ENCODE data around the gene ADSL.

Gene ADSL

DNA sequence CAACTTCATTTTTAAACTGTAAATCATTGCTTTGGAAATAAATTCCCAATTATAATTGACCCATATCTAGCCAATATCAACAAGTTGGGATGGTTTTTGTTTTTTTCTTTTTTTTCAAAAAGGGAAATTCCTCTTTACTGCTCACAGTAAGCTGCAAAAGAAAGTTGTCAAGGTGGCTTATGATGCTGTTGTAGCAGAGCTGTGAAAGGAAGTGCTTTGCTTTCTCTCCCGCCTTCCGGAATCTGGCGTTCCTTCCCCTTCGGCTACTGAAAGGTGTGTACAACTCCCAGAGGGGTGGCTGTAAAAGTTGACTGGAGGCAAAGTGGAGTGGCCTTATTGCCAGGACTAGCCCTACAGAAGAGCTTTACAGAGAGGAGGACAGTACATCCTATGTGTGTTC lies 16.2 kb upstream of the ADSL start:
- no peak for ATAC-seq
- TF ChIP-seq RARB (CRISPR knock-in tag; IDR thresholded peaks at IDR 0.05) = no peak
- no peak for TF ChIP-seq ARNTL (CRISPR knock-in tag; IDR thresholded peaks at IDR 0.05; ENCODE audit: borderline replicate concordance, low read depth)
- TF ChIP-seq OSR1 (CRISPR knock-in tag; IDR thresholded peaks at IDR 0.05) = no peak
- no peak for TF ChIP-seq ISL1 (CRISPR knock-in tag; IDR thresholded peaks at IDR 0.05)

DNA sequence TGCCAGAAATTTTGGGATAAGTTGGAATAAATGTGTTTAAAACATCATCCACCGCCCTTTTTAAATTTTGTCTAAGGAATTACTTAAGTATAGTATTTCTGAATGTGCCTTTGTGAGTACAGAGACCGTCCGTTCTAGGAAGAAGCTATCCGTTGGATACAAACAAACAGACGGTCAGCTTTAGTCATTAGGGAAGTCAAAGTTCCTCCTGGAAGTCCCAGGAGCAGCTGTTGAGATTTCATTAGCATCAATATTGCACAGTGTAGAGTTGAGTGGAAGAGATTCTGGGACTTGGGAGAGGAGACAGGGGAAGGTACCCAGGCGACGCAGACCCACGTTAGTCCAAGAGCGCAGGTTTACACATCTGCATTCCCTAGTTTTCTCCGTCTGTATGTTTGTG lies 15.7 kb upstream of the ADSL start:
- ATAC-seq = no peak

DNA sequence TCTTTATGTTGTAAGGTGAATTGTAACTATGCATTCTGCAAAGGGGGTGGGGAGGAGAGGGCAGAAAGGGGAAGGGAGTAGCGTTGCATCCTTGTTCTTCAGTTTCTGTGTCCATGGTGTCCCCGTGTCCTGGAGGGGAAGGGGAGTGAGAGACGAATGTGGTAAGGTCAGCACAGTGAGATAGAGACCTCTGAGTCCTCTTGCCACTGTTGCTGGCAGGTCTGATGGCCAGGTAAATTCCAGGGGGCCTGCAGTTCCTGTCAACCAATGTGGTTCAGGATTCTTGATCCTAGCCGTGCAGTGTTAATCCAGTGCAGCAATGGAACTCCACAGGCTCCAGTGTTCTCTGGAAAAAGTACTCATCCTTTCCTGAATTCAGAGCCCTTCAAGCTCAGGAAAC lies 14.6 kb upstream of the ADSL start:
- TF ChIP-seq ZFP3 (CRISPR knock-in tag; IDR thresholded peaks at IDR 0.05) (no peak), ZNF8 (CRISPR knock-in tag; IDR thresholded peaks at IDR 0.05) (no peak), PPARA (CRISPR knock-in tag; IDR thresholded peaks at IDR 0.05; ENCODE audit: borderline replicate concordance) (no peak), RARB (CRISPR knock-in tag; IDR thresholded peaks at IDR 0.05) (no peak), BACH2 (CRISPR knock-in tag; IDR thresholded peaks at IDR 0.05; ENCODE audit: borderline replicate concordance) (no peak), TCF4 (CRISPR knock-in tag; IDR thresholded peaks at IDR 0.05; ENCODE audit: borderline replicate concordance) (no peak), CSDC2 (CRISPR knock-in tag; IDR thresholded peaks at IDR 0.05) (no peak), ZFP30 (CRISPR knock-in tag; IDR thresholded peaks at IDR 0.05) (no peak), ZC3H10 (CRISPR knock-in tag; IDR thresholded peaks at IDR 0.05) (no peak), ZNF565 (CRISPR knock-in tag; conservative IDR thresholded peaks at IDR 0.05; ENCODE audit: low read depth) (no peak), ISL1 (CRISPR knock-in tag; IDR thresholded peaks at IDR 0.05) (no peak)
- TF ChIP-seq, protein P1, sequence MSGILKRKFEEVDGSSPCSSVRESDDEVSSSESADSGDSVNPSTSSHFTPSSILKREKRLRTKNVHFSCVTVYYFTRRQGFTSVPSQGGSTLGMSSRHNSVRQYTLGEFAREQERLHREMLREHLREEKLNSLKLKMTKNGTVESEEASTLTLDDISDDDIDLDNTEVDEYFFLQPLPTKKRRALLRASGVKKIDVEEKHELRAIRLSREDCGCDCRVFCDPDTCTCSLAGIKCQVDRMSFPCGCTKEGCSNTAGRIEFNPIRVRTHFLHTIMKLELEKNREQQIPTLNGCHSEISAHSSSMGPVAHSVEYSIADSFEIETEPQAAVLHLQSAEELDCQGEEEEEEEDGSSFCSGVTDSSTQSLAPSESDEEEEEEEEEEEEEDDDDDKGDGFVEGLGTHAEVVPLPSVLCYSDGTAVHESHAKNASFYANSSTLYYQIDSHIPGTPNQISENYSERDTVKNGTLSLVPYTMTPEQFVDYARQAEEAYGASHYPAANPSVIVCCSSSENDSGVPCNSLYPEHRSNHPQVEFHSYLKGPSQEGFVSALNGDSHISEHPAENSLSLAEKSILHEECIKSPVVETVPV (CRISPR knock-in tag; IDR thresholded peaks at IDR 0.05) = no peak
- TF ChIP-seq, protein P2, sequence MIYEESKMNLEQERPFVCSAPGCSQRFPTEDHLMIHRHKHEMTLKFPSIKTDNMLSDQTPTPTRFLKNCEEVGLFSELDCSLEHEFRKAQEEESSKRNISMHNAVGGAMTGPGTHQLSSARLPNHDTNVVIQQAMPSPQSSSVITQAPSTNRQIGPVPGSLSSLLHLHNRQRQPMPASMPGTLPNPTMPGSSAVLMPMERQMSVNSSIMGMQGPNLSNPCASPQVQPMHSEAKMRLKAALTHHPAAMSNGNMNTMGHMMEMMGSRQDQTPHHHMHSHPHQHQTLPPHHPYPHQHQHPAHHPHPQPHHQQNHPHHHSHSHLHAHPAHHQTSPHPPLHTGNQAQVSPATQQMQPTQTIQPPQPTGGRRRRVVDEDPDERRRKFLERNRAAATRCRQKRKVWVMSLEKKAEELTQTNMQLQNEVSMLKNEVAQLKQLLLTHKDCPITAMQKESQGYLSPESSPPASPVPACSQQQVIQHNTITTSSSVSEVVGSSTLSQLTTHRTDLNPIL (CRISPR knock-in tag; IDR thresholded peaks at IDR 0.05; ENCODE audit: low read depth) = no peak
- TF ChIP-seq, protein P3, sequence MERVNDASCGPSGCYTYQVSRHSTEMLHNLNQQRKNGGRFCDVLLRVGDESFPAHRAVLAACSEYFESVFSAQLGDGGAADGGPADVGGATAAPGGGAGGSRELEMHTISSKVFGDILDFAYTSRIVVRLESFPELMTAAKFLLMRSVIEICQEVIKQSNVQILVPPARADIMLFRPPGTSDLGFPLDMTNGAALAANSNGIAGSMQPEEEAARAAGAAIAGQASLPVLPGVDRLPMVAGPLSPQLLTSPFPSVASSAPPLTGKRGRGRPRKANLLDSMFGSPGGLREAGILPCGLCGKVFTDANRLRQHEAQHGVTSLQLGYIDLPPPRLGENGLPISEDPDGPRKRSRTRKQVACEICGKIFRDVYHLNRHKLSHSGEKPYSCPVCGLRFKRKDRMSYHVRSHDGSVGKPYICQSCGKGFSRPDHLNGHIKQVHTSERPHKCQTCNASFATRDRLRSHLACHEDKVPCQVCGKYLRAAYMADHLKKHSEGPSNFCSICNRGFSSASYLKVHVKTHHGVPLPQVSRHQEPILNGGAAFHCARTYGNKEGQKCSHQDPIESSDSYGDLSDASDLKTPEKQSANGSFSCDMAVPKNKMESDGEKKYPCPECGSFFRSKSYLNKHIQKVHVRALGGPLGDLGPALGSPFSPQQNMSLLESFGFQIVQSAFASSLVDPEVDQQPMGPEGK (CRISPR knock-in tag; IDR thresholded peaks at IDR 0.05; ENCODE audit: borderline replicate concordance) = no peak
- ATAC-seq = no peak

More for the DNA sequence above, 15.7 kb upstream of the ADSL start:
- TF ChIP-seq, protein P1 (CRISPR knock-in tag; IDR thresholded peaks at IDR 0.05) = no peak
- TF ChIP-seq ZFP30 (CRISPR knock-in tag; IDR thresholded peaks at IDR 0.05) = no peak
- no peak for TF ChIP-seq PPARA (CRISPR knock-in tag; IDR thresholded peaks at IDR 0.05; ENCODE audit: borderline replicate concordance)
- TF ChIP-seq TCF4 (CRISPR knock-in tag; IDR thresholded peaks at IDR 0.05; ENCODE audit: borderline replicate concordance) = no peak
- no peak for TF ChIP-seq ARNTL (CRISPR knock-in tag; IDR thresholded peaks at IDR 0.05; ENCODE audit: borderline replicate concordance, low read depth)
- no peak for TF ChIP-seq OSR1 (CRISPR knock-in tag; IDR thresholded peaks at IDR 0.05)
- TF ChIP-seq, protein P2 (CRISPR knock-in tag; IDR thresholded peaks at IDR 0.05; ENCODE audit: low read depth) = no peak
- no peak for TF ChIP-seq ZFP3 (CRISPR knock-in tag; IDR thresholded peaks at IDR 0.05)
- TF ChIP-seq ZNF8 (CRISPR knock-in tag; IDR thresholded peaks at IDR 0.05) = no peak
- TF ChIP-seq ESRRG (CRISPR knock-in tag; IDR thresholded peaks at IDR 0.05) = no peak
- no peak for TF ChIP-seq TOX (CRISPR knock-in tag; IDR thresholded peaks at IDR 0.05; ENCODE audit: borderline replicate concordance)
- no peak for TF ChIP-seq CSDC2 (CRISPR knock-in tag; IDR thresholded peaks at IDR 0.05)
- TF ChIP-seq GLIS3 (CRISPR knock-in tag; IDR thresholded peaks at IDR 0.05) = no peak
- no peak for TF ChIP-seq ZNF70 (CRISPR knock-in tag; IDR thresholded peaks at IDR 0.05)
- TF ChIP-seq ZNF565 (CRISPR knock-in tag; conservative IDR thresholded peaks at IDR 0.05; ENCODE audit: low read depth) = no peak
- TF ChIP-seq, protein P3 (CRISPR knock-in tag; IDR thresholded peaks at IDR 0.05; ENCODE audit: borderline replicate concordance) = no peak
- TF ChIP-seq, protein P4, sequence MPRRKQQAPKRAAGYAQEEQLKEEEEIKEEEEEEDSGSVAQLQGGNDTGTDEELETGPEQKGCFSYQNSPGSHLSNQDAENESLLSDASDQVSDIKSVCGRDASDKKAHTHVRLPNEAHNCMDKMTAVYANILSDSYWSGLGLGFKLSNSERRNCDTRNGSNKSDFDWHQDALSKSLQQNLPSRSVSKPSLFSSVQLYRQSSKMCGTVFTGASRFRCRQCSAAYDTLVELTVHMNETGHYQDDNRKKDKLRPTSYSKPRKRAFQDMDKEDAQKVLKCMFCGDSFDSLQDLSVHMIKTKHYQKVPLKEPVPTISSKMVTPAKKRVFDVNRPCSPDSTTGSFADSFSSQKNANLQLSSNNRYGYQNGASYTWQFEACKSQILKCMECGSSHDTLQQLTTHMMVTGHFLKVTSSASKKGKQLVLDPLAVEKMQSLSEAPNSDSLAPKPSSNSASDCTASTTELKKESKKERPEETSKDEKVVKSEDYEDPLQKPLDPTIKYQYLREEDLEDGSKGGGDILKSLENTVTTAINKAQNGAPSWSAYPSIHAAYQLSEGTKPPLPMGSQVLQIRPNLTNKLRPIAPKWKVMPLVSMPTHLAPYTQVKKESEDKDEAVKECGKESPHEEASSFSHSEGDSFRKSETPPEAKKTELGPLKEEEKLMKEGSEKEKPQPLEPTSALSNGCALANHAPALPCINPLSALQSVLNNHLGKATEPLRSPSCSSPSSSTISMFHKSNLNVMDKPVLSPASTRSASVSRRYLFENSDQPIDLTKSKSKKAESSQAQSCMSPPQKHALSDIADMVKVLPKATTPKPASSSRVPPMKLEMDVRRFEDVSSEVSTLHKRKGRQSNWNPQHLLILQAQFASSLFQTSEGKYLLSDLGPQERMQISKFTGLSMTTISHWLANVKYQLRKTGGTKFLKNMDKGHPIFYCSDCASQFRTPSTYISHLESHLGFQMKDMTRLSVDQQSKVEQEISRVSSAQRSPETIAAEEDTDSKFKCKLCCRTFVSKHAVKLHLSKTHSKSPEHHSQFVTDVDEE (CRISPR knock-in tag; IDR thresholded peaks at IDR 0.05) = no peak
- TF ChIP-seq ZC3H10 (CRISPR knock-in tag; IDR thresholded peaks at IDR 0.05) = no peak
